GM19240 (cell line): Measurements from ENCODE around the gene MAP3K3.

Source experiments
- DNase-seq: peaks from one replicate; pipeline ENCODE4 v3.0.0; 2011; ENCODE audit warnings: low spot score; ENCODE audit not compliant: insufficient read length

The MAP3K3 gene

DNA sequence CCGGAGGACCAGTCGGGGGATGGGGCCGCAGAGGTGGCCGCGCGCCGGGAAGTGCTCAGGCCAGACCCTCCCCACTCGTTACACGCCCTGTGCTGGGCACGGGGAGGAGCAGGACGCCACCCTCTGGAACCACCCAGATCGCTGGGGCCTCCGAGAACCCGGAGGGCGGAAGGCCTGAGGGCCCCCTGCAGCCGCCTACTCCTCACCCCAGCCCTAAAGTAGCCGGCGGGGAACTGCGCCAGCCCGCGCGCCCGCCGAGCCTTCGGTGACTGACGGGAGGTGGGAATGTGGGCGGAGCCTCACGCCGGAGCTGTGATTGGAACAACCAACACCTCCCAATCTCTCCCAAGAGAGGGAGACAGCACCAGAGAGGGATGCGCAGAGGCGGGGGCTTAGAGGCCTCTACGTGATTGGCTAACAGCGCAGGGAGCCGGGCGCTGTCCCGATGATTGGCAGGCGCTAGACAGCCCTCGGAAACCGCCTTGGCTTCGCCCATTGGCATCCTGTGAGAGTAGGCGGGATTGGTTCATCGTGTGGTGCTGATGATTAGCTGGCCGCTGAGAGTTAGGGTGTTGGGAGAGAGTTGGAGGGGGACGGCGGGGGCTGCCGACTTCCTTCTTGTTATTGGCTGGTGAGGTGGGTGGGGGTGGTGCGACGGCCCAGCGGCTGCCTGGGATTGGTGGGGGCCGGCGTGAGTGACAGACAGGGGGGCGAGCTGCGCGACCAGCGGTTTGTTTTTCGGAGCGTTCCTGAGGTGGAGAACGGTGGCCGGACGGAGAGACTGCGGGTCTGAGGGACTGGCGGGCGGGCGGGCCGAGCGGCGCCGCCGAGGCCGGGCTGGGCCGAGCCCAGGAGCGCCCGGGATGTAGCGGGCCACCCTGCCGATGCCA lies at the start of gene MAP3K3:
MAP3K3 (plus strand) TSS at position 734 of the 890 bp plus-strand sequence. CDS start 343 bp downstream, outside the sequence.
- peak; percentile 97 for DNase-seq

DNA sequence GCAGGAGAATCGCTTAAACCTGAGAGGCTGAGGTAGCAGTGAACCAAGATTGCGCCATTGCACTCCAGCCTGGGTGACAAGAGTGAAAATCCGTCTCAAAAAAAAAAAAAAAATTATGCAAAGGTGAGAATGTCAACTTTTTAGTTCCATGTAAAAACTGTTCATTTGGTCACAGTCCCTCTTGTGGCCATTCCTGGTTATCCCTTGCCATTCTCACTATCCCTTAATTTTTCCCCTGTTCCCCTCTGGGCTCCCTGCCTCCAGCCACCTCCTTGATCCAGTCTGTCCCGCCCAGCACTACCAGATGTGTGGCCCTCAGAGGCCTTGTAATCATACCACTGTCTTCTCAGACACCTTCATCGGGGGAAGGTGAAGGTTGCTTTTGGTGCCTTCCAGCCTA lies 48.6 kb upstream of the MAP3K3 start:
- DNase-seq: no peak

DNA sequence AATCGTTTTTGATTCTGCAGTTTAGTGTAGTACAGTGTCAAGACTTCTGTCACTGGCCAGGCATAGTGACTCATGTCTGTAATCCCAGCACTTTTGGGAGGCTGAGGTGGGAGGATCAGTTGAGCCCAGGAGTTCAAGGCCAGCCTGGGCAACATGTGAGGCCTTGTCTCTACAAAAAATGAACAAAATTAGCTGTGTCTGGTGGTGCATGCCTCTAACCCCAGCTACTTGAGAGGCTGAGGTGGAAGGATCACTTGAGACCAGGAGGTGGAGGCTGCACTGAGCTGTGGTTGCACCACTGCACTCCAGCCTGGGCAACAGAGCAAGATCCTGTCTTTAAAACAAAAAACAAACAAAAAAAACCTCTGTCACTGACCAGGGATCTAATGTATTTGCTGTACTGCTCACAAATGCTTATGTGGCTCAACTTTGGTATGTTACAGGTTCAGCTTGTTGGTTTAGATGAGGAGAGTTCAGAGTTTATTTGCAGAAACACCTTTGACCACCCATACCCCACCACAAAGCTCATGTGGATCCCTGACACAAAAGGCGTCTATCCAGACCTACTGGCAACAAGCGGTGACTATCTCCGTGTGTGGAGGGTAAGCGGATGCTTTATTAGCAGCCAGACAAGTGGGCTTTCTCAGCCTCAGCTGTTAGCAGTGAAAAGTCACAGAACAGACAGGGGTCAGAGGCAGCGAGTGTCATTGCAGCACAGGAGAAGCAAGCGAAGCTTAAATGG lies 44.0 kb upstream of the MAP3K3 start:
- DNase-seq: no peak

DNA sequence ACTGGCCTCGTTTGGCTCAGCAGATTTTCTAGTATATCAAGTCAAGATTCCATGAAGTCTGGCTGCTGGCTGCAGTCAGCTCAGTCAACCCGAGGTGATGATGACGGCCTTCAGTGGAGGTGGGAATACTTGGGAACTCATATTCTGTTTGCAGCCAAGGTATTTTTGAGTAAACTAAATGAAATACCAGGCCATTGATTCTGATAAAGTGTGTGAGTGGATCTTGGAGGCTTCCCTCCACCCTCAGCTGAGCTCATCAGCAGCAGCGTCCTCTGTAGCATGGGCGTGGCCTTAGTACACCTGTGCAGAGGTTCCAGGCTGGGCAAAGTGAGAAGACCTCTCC lies 43.5 kb upstream of the MAP3K3 start:
- no peak for DNase-seq

DNA sequence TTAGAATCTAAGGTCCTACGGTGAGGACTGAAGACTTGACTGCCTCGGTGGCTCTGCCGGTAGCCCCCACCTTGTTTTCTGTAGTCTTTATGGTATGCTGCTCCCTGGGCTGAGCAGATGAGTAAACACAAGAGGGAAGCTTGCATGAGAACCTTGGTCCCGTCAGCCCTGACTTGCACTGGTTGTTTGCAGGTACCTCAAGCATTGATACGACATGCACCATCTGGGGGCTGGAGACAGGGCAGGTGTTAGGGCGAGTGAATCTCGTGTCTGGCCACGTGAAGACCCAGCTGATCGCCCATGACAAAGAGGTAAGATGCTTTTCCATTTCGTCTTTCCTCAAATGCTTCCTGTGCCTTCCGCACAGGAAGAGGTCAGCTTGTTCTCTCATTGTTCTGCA lies 42.6 kb upstream of the MAP3K3 start:
- DNase-seq: no peak

DNA sequence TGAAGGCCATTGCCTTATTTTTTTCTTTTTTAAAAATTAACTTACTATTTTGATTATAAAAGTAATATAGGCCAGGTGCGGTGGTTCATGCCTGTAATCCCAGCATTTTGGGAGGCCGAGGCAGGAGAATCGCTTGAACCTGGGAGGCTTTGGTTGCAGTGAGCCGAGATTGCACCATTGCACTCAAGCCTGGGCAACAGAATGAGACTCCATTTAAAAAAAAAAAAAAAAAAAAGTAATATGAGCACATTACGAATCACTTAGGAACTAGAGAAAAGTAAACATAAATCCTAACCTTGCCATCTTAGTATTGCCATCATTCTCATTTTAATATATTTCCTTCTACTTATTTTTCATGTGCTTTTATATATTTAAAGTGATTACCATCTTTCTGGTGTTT lies 34.4 kb upstream of the MAP3K3 start:
- no peak for DNase-seq

DNA sequence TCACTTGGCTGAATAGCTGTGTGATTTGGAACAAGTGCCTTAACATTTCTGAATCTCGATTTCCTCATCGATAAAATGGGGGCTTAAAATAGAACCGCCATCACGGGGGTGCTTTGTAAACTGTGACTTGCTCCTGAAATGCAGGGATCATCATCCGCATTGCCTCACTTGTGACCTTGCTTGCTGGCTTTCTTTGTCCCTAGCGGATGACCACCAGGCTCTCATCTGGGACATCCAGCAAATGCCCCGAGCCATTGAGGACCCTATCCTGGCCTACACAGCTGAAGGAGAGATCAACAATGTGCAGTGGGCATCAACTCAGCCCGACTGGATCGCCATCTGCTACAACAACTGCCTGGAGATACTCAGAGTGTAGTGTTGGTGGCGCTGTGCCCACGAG lies 33.4 kb upstream of the MAP3K3 start:
- no peak for DNase-seq

DNA sequence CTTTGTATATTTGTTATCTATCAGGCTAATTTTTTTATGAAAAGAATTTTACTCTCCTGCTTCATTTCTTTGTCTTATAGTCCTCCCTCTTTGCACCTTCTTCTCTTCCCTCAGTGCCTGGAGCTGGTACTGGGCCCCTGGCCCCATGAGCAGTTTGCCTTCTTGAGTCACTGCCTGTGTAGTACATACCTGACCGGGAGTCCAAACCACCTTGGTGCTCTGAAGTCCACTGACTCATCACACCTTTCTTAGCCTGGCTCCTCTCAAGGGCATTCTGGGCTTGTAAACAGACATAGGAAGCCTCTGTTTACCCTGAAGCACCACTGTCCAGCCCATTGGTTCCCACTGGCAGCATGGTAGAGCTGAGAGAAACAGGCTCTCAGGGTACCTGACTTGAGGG lies 32.6 kb upstream of the MAP3K3 start:
- no peak for DNase-seq

DNA sequence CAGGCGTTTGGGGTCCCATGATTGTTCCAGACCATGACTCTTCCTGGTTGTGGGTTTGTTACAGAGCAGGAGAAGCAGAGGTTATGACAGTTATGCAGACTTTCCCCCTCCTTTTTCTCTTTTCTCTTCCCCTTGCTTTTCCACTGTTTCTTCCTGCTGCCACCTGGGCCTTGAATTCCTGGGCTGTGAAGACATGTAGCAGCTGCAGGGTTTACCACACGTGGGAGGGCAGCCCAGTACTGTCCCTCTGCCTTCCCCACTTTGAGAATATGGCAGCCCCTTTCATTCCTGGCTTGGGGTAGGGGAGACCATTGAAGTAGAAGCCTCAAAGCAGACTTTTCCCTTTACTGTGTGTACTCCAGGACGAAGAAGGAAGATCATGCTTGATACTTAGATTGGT lies 29.4 kb upstream of the MAP3K3 start:
- DNase-seq: no peak

DNA sequence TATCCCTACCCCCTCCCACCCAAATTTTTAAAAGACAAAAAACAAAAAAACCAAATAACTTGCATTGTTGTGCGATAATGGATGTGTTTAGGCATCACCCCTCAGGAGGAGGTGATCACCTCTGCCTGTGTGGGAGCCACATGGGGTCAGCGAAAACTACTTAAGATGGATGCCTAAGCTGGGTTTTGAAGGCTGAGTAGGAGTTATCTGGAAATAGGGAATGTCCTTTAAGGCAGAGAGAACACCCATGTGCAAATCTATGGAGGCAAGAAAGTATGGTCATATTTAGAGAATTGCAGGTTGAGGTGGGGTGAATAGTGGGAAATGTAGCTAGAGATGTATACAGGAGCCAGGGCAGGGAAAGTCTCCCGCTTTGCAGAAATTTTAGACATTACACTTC lies 27.1 kb upstream of the MAP3K3 start:
- no peak for DNase-seq

DNA sequence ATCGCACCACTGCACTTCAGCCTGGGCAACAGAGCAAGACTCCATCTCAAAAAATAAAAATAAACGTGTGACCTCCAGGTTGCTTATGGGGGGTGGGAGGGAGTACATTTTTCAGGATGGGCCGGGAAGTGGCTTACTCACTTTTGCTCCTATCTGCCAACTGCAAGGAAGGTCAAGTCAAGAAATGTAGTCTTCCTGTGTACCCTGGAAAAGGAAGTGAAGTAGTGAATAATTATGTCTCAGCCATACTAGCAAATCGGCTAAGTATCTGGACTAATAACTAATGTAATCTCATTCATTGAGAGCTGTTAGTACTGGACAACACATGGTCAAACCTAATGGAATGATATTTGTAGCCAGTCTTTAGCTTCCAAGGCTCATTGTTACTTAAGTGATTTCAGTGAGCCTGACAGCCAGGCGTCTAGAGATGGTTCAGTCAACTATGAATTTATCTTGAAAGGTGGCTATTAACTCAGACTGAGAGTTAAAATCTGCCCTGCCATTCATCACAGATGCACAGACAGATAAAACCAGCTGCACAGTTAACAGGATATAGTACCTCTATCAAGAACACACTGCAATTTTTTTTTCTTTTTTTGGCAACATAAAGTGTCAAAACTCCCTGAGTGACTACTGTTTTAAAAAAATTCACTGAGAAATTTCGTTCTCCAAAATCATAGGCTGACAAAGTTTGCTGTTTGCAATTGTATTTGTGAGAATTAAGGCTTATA lies 25.2 kb upstream of the MAP3K3 start:
- DNase-seq: no peak

DNA sequence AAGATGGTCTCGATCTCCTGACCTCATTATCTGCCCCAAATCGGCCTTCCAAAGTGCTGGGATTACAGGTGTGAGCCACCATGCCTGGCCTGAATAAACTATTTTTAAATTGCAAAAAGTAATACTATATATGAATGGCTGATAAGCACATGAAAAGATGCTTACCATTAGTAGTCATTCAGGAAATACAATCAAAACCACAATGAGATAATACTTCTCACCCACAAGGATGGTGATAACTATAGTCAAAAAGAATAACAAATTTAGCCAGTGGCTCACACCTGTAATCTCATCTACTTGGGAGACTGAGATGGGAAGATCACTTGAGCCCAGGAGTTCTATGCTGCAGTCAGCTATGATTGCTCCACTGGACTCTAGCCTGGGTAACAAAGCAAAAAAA lies 23.9 kb upstream of the MAP3K3 start:
- no peak for DNase-seq

DNA sequence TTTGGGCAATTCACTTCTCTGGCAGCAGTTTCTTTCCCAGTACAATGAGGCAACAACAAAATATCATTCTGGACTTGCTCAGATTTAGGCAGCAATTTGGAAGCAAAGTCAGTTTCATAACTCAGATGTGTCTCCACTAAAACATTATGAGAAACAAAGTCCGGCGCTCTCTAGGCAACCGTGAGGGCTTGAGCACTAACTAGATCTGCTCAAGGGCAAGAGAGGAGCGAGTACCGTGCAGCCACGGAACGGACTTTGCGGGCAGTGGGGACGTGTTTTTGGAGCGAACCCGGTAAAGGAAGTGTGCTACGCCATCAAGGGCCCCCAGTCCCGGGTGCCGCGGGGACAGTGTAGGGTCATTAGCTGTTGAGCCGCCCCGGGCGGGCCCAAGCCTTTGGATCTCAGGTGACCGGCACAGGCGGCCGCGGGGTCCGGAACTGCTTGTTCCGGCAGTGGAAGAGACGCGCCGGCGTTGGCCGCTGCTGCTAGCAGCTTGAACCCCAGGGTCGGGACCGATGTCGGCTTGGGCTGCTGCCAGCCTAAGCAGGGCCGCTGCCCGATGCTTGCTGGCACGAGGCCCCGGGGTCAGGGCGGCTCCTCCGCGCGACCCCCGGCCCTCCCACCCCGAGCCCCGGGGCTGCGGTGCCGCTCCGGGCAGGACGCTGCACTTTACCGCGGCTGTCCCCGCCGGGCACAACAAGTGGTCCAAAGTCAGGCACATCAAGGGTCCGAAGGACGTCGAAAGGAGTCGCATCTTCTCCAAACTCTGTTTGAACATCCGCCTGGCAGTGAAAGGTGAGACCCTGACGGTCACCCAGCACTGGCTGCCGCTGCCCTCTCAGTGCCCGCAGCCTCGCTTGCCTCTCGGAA lies 21.4 kb upstream of the MAP3K3 start, which contains the start of gene TACO1:
TACO1 (plus strand) TSS at position 327 of the 870 bp plus-strand sequence; CDS start at position 516, 189 bp downstream.
- DNase-seq: peak; percentile 50

DNA sequence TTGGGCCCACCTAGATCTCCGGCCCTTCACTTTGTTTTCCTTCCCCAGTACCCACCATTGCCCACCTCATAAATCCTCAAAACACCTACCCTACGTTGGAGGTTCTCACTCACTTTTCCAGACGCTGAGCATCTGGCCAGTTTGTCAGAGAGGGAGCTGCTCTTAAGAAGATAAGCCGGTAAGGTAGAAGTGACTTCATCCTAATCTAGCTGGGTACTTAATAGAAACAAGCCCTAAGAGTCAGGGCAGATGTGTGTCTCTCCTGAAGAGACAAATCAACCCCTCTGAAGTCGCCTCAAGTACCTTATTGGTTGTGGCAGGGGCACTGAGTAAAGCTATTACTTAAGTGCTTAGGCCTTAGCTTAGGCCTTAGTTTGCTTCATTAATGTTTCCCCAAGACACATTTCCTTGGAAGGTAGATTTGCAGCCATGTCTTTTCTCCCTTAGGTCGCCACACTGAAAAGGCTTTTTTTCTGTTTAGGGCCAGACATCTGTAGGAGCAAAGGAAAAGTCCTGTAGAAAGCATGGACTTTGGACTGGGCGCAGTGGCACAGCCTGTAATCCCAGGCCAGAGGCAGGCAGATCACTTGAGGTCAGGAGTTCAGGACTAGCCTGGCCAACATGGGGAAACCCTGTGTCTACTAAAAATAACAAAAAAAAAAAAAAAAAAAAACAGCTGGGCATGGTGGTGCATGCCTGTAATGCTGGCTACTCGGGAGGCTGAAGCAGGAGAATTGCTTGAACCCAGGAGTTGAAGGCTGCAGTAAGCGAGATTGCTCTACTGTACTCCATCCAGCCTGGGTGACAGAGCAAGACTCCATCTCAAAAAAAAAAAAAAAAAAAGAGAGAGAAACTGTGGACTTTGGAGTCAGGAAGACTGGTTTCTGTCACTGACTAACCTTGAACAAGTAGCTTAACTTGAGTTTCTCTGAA lies 20.5 kb upstream of the MAP3K3 start:
- DNase-seq: no peak

DNA sequence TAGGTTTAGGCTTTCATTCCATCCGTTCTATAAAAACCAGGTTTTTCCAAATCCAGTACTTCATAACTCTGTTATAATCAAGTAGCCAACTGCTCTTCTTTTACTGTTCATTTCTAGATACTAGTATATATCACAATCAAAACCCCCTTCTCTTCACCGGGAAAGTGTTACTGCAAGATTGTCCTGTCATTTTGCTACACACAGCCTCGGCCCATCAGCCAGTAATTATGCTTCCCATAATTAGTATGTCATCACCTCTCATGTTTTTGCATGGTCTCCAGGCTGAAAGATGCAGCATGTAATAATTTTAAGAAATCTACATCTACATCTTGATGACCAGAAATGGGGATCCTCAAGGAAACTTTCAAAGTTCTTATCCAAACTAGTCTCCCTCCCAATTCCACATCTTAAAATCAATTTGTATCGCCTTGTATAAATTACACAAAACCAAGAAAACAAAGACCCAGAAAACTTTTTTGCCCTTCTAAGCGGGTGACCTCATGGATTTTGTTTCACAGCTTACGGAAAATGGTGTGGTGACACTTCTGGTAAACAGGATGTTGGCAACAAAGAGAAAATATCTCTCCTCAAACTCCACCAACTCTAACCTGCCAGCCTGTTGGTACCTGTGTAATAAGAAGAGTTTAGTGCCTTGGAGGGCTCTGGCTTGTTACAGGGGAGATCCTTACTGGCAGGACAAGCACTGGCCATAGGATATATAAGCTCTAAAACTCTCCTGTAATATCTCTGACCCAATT lies 12.2 kb upstream of the MAP3K3 start:
- DNase-seq: no peak

DNA sequence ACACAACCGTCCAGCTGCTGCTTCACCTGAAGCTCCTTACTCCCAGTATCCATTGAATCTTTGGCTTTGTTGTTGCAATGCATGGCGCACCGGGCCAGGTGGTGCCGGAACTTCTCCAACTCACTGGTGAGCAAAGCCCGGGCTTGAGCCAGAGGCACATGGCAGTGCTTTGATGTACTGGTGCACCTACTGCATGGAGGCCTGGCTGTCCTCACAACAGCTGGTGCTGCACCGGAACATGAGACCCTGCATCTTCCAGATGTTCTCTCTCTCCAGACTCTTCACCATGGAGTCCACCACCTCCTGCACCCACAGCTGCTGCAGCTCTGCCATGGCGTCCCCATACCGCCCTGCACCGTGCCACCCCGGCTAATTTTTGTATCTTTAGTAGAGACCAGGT lies 11.4 kb upstream of the MAP3K3 start:
- no peak for DNase-seq

DNA sequence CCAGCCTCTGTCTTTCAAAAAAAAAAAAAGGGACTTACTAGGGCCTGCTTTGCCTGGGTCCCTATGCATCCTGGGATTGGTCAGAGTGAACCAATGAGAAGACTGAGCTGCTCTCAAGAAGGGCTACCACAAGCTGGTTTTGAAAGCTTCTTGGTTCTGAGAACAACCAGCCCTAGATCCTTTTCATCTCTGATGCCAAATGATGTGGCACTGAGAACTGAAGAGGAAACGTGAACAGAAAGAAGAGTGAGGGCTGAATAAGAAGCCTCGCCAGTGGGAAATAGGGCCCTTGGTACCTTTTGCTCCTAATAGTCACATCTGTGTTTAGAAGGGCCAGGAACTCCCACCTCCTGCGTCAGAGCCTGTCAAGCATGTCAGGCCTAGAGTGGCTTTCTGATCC lies 10.9 kb upstream of the MAP3K3 start:
- no peak for DNase-seq

DNA sequence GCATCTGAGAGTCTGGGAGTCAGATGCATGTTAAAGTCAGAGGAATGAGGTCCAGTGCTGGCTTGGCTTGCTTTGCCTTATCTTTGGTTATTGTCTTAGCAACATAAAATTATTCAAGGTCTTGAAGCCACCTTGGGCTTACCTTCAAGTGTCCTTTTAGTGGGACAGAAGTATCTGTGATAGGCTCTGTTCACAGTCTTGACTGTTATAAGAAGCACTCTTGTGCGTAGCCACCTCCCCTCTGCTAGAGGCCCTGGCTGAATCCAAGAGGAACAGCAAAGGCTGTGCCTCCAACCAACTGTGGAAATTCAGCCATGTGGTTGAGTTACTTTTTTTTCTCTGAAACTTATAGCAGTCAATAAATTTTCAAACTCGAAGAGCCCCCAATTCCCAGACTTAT lies 8.6 kb upstream of the MAP3K3 start:
- no peak for DNase-seq

DNA sequence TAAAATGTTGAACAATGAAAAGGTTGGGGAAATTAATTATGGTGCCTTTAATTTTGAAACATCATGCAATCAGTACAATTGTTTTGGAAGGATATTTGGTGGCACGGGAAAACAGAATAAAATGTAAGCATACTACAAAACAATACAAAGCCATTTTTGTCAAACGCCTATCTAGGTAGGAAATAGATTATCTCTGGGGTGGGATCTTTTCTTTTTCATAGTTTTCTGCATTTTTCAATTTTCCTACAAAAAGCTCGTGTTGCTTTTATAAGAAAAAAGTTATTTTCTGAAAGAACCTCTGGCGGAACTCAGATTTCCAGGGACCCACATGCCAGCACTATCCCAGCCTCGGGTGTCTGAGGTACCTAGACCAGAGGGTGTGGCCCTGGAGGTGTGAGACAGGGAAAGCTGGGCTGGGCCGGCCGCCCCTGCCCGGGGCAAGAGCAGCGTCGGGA lies 961 bp upstream of the MAP3K3 start:
- DNase-seq: no peak
